Calu3 (cell line): ENCODE measurements around the gene PATL2. TPM values are rescaled to one million over a fixed set of nuclear protein-coding genes. Genes with fewer than 3 reads are reported as not detected.

Experiments used
- BruUV-seq: library from RNA; stranded (reverse); fragments of 400-500 nt; replicated peaks from 2 replicates; lab custom pipeline; 2021; lab: Mats Ljungman, UMichigan
- CTCF ChIA-PET: fragments of 300-600 bp; sonication (Branson Sonifier 250); formaldehyde crosslinking; loops from one replicate; lab custom pipeline; 2022; ENCODE audit warnings: antibody characterized with exemption; lab: Charles Lee
- DNase-seq: peaks from one replicate; pipeline ENCODE4 v3.0.0; 2022
- H3K27ac Mint-ChIP-seq: one replicate; pipeline ENCODE4 v1.8.0; 2022; ENCODE audit warnings: mixed read lengths; ENCODE audit not compliant: unreplicated experiment
- H3K27me3 Mint-ChIP-seq: one replicate; pipeline ENCODE4 v1.8.0; 2022; ENCODE audit warnings: mixed read lengths; ENCODE audit not compliant: unreplicated experiment
- H3K36me3 Mint-ChIP-seq: one replicate; pipeline ENCODE4 v1.8.0; 2022; ENCODE audit warnings: mild to moderate bottlenecking, moderate library complexity, mixed read lengths; ENCODE audit not compliant: insufficient read depth, unreplicated experiment
- H3K4me1 Mint-ChIP-seq: one replicate; pipeline ENCODE4 v1.8.0; 2022; ENCODE audit warnings: mild to moderate bottlenecking, low read depth, mixed read lengths; ENCODE audit not compliant: unreplicated experiment
- H3K4me3 Mint-ChIP-seq: one replicate; pipeline ENCODE4 v1.8.0; 2022; ENCODE audit warnings: mild to moderate bottlenecking, low read depth, moderate library complexity, mixed read lengths; ENCODE audit not compliant: unreplicated experiment
- H3K9me3 Mint-ChIP-seq: one replicate; pipeline ENCODE4 v1.8.0; 2022; ENCODE audit warnings: low read depth, mixed read lengths; ENCODE audit not compliant: unreplicated experiment
- CTCF ChIP-seq: fragments of 200-600 bp; IDR thresholded peaks from one replicate; pipeline ENCODE4 v1.8.0; 2022; ENCODE audit warnings: antibody characterized with exemption; ENCODE audit not compliant: unreplicated experiment
- intact Hi-C: fragments of 100-400 bp; cut with micrococcal nuclease; formaldehyde crosslinking; loops from one replicate; pipeline ENCODE4 v1.10.0; 2022; ENCODE audit not compliant: unreplicated experiment
- total RNA-seq: library from RNA; stranded (reverse); gene quantifications from 2 replicates; pipeline ENCODE4 v1.2.3, GENCODE V29; 2022

The PATL2 gene
- total RNA-seq, 1 experiment from 2014 or later = 1.7 TPM

- no TSS peak for BruUV-seq
- Mint-ChIP-seq H3K9me3 (no peaks in the 10 kb centered on the region), H3K27me3 (no peaks in the 10 kb centered on the region), H3K4me1 (no peaks in the 10 kb centered on the region), H3K4me3 (no peak within 1 kb of the TSS), H3K27ac (no peak within 1 kb of the TSS), H3K36me3 (no peaks in the 10 kb centered on the region)
- CTCF ChIA-PET = interaction anchor here (1.2 kb wide), 1 partner anchor 95 kb away, joined by 3 read pairs; no protein-coding TSS in a partner anchor
- intact Hi-C loops = no loop called here
- no peak for DNase-seq
- TF ChIP-seq CTCF = no peak
Measured at GRCh38 chr15:44736181-44736765, 25.1 kb upstream of the PATL2 start, which contains the start of gene TRIM69. Gene TRIM69 (plus strand): TSS chr15:44736528. CDS start chr15:44736705, 177 bp downstream.

GRCh38 chr15:44735482-44736180 lies 24.5 kb upstream of the PATL2 start:
- CTCF ChIA-PET = no interaction called here
- Mint-ChIP-seq H3K36me3 (no peaks in the 10 kb centered on the region), H3K27ac (no peak overlapping the region), H3K4me3 (no peak overlapping the region), H3K27me3 (no peaks in the 10 kb centered on the region), H3K4me1 (no peaks in the 10 kb centered on the region), H3K9me3 (no peaks in the 10 kb centered on the region)
- no TSS peak for BruUV-seq
- TF ChIP-seq CTCF = no peak
- intact Hi-C loops = no loop called here
- no peak for DNase-seq

GRCh38 chr15:44734839-44735481 lies 23.8 kb upstream of the PATL2 start:
- DNase-seq = no peak
- Mint-ChIP-seq H3K36me3 (no peaks in the 10 kb centered on the region), H3K4me1 (no peaks in the 10 kb centered on the region), H3K4me3 (no peak overlapping the region), H3K27ac (no peak overlapping the region), H3K27me3 (no peaks in the 10 kb centered on the region), H3K9me3 (no peaks in the 10 kb centered on the region)
- intact Hi-C loops = no loop called here
- TF ChIP-seq CTCF = no peak
- no TSS peak for BruUV-seq
- CTCF ChIA-PET = no interaction called here

- no peaks in the 10 kb centered on the region for H3K9me3 Mint-ChIP-seq
- TSS peak; percentile 45 for BruUV-seq
- CTCF ChIA-PET = interaction anchor here (0.5 to 1.6 kb wide), 5 partner anchors 8 to 66 kb away, joined by 3 to 15 read pairs (median 7); partner anchors contain the start of gene SPG11
- no peak for TF ChIP-seq CTCF
- H3K4me1 Mint-ChIP-seq = no peaks in the 10 kb centered on the region
- no peaks in the 10 kb centered on the region for H3K27me3 Mint-ChIP-seq
- peak overlapping the region; percentile 82 for H3K27ac Mint-ChIP-seq
- peaks cover 15% of the 10 kb centered on the region for H3K36me3 Mint-ChIP-seq
- no peak for DNase-seq
- intact Hi-C loops = no loop called here
- peak overlapping the region; percentile 99 for H3K4me3 Mint-ChIP-seq
Measured at GRCh38 chr15:44729408-44730127, 18.4 kb upstream of the PATL2 start.
